Naive B cell (primary cell): ENCODE data around the gene CEP131. TPM values are rescaled to one million over a fixed set of nuclear protein-coding genes. Genes with fewer than 3 reads are reported as not detected.

Experiments
- ATAC-seq, 2 donors: fragments of 150-1000 bp; cut with Tn5 transposase; 2 replicates each; pipeline ENCODE4 v1.10.0; 2021; ENCODE audit warnings: low read depth in 2 of 2, mild to moderate bottlenecking in 2 of 2, moderate library complexity in 2 of 2
- DNase-seq: peaks from one replicate; pipeline ENCODE4 v3.0.0; 2022
- H3K27ac Mint-ChIP-seq, 6 donors: one replicate each; pipeline ENCODE4 v1.8.0; 2020 to 2022; ENCODE audit warnings: mild to moderate bottlenecking in 6 of 6, mixed read lengths in 6 of 6, moderate library complexity in 5 of 6, inconsistent platforms in 2 of 6
- H3K27me3 Mint-ChIP-seq, 3 donors: one replicate each; pipeline ENCODE4 v1.8.0; 2021 to 2022; ENCODE audit warnings: mixed read lengths in 3 of 3, mild to moderate bottlenecking in 1 of 3
- H3K36me3 Mint-ChIP-seq, 2 donors: one replicate each; pipeline ENCODE4 v1.8.0; 2020 to 2022; ENCODE audit warnings: mixed read lengths in 2 of 2, inconsistent platforms in 1 of 2, mild to moderate bottlenecking in 1 of 2
- H3K4me1 Mint-ChIP-seq, 3 donors: one replicate each; pipeline ENCODE4 v1.8.0; 2020 to 2022; ENCODE audit warnings: mixed read lengths in 3 of 3, inconsistent platforms in 1 of 3, mild to moderate bottlenecking in 1 of 3, moderate library complexity in 1 of 3
- H3K4me3 Mint-ChIP-seq, 8 donors: one replicate each; pipeline ENCODE4 v1.8.0; 2020 to 2022; ENCODE audit warnings: mild to moderate bottlenecking in 8 of 8, mixed read lengths in 8 of 8, moderate library complexity in 8 of 8, inconsistent platforms in 2 of 8
- H3K9me3 Mint-ChIP-seq, 7 donors: one replicate each; pipeline ENCODE4 v1.8.0; 2020 to 2022; ENCODE audit warnings: mixed read lengths in 7 of 7, mild to moderate bottlenecking in 5 of 7, inconsistent platforms in 2 of 7, moderate library complexity in 1 of 7
- polyA plus RNA-seq, 6 donors: library from polyadenylated mRNA; unstranded; fragments of 300-500 nt; fragmentation: Illumina TruSeq; gene quantifications; one replicate each; pipeline ENCODE4 v1.2.3, GENCODE V29; 2021; ENCODE audit warnings: low read depth in 6 of 6

Gene CEP131
- polyA plus RNA-seq, 6 donors from 2014 or later = 3.1 to 11.6 (median 4.0) TPM; not detected in 1

- ATAC-seq = peak in 1 of 2 donors; percentile 5
- H3K36me3 Mint-ChIP-seq = no peaks in the 10 kb centered on the region
- H3K27me3 Mint-ChIP-seq = no peaks in the 10 kb centered on the region
- H3K4me1 Mint-ChIP-seq = peaks cover 24 to 46% (median 34%) of the 10 kb centered on the region in 3 donors
- H3K9me3 Mint-ChIP-seq = no peaks in the 10 kb centered on the region
- peak; percentile 34 for DNase-seq
- peak overlapping the region; percentile 66 to 90 (median 88) for H3K27ac Mint-ChIP-seq
- peak overlapping the region; percentile 88 to 97 (median 92) for H3K4me3 Mint-ChIP-seq
Measured at GRCh38 chr17:81239714-81240555, 17.2 kb upstream of the CEP131 start.

GRCh38 chr17:81238815-81239713 lies 16.3 kb upstream of the CEP131 start, which contains the start of the genes NDUFAF8 and TEPSIN:
Gene NDUFAF8, plus strand, starts transcription at chr17:81239318. Its CDS starts 46 bp downstream, at chr17:81239364.
Gene TEPSIN, minus strand, starts transcription at chr17:81239055. Its CDS starts 22 bp downstream, at chr17:81239033.
- Mint-ChIP-seq H3K4me1 (peaks cover 28 to 49% (median 39%) of the 10 kb centered on the region in 3 donors), H3K27ac (peak within 1 kb of the TSS; percentile 85 to 95 (median 90)), H3K27me3 (no peaks in the 10 kb centered on the region), H3K4me3 (peak within 1 kb of the TSS; percentile 88 to 98 (median 95)), H3K9me3 (no peaks in the 10 kb centered on the region), H3K36me3 (no peaks in the 10 kb centered on the region)
- DNase-seq (peak; percentile 97), ATAC-seq (peak; percentile 94 to 95)

- DNase-seq = no peak
- Mint-ChIP-seq H3K9me3 (no peaks in the 10 kb centered on the region), H3K4me1 (peaks cover 28 to 49% (median 39%) of the 10 kb centered on the region in 3 donors), H3K27ac (peak overlapping the region in 2 of 6 donors; percentile 69 to 89), H3K36me3 (no peaks in the 10 kb centered on the region), H3K27me3 (no peaks in the 10 kb centered on the region), H3K4me3 (peak overlapping the region; percentile 79 to 98 (median 94))
- ATAC-seq = no peak
Measured at GRCh38 chr17:81238490-81238814, 15.7 kb upstream of the CEP131 start.

GRCh38 chr17:81237591-81238489 lies 15.1 kb upstream of the CEP131 start:
- Mint-ChIP-seq H3K27ac (peak overlapping the region; percentile 44 to 86 (median 59)), H3K4me1 (peaks cover 28 to 49% (median 39%) of the 10 kb centered on the region in 3 donors), H3K4me3 (peak overlapping the region; percentile 79 to 98 (median 94)), H3K9me3 (no peaks in the 10 kb centered on the region), H3K36me3 (no peaks in the 10 kb centered on the region), H3K27me3 (no peaks in the 10 kb centered on the region)
- ATAC-seq (no peak), DNase-seq (no peak)

- DNase-seq (no peak), ATAC-seq (no peak)
- Mint-ChIP-seq H3K9me3 (no peaks in the 10 kb centered on the region), H3K36me3 (no peaks in the 10 kb centered on the region), H3K27ac (peak overlapping the region in 1 of 6 donors; percentile 86), H3K4me1 (peaks cover 24 to 43% (median 37%) of the 10 kb centered on the region in 3 donors), H3K27me3 (no peaks in the 10 kb centered on the region), H3K4me3 (peak overlapping the region in 5 of 8 donors; percentile 35 to 97 (median 88))
Measured at GRCh38 chr17:81236784-81237183, 14.0 kb upstream of the CEP131 start.

- H3K9me3 Mint-ChIP-seq = no peaks in the 10 kb centered on the region
- no peaks in the 10 kb centered on the region for H3K27me3 Mint-ChIP-seq
- DNase-seq = no peak
- no peak overlapping the region for H3K27ac Mint-ChIP-seq
- H3K4me3 Mint-ChIP-seq = peak overlapping the region in 5 of 8 donors; percentile 16 to 78 (median 41)
- H3K36me3 Mint-ChIP-seq = peaks cover 0 to 2% of the 10 kb centered on the region in 2 donors
- ATAC-seq = no peak
- peaks cover 20 to 37% (median 34%) of the 10 kb centered on the region in 3 donors for H3K4me1 Mint-ChIP-seq
Measured at GRCh38 chr17:81235822-81236740, 13.3 kb upstream of the CEP131 start.

- H3K27ac Mint-ChIP-seq = no peak overlapping the region
- DNase-seq = no peak
- peaks cover 0 to 8% of the 10 kb centered on the region in 2 donors for H3K36me3 Mint-ChIP-seq
- peaks cover 23 to 34% (median 32%) of the 10 kb centered on the region in 3 donors for H3K4me1 Mint-ChIP-seq
- H3K27me3 Mint-ChIP-seq = no peaks in the 10 kb centered on the region
- H3K4me3 Mint-ChIP-seq = peak overlapping the region in 3 of 8 donors; percentile 11 to 81 (median 16)
- H3K9me3 Mint-ChIP-seq = no peaks in the 10 kb centered on the region
- no peak for ATAC-seq
Measured at GRCh38 chr17:81234940-81235821, 12.4 kb upstream of the CEP131 start.

- Mint-ChIP-seq H3K4me1 (peaks cover 30 to 35% (median 35%) of the 10 kb centered on the region in 3 donors), H3K4me3 (peak overlapping the region in 2 of 8 donors; percentile 71 to 81), H3K27me3 (no peaks in the 10 kb centered on the region), H3K9me3 (no peaks in the 10 kb centered on the region), H3K27ac (no peak overlapping the region), H3K36me3 (peaks cover 0 to 15% of the 10 kb centered on the region in 2 donors)
- DNase-seq (no peak), ATAC-seq (no peak)
Measured at GRCh38 chr17:81234506-81234855, 11.7 kb upstream of the CEP131 start.

GRCh38 chr17:81233811-81234505 lies 11.2 kb upstream of the CEP131 start:
- H3K4me3 Mint-ChIP-seq = no peak overlapping the region
- DNase-seq (no peak), ATAC-seq (no peak)
- H3K4me1 Mint-ChIP-seq = peaks cover 31 to 36% (median 35%) of the 10 kb centered on the region in 3 donors
- no peaks in the 10 kb centered on the region for H3K9me3 Mint-ChIP-seq
- H3K27ac Mint-ChIP-seq = no peak overlapping the region
- peaks cover 0 to 17% of the 10 kb centered on the region in 2 donors for H3K36me3 Mint-ChIP-seq
- no peaks in the 10 kb centered on the region for H3K27me3 Mint-ChIP-seq

- ATAC-seq (no peak), DNase-seq (no peak)
- Mint-ChIP-seq H3K9me3 (no peaks in the 10 kb centered on the region), H3K27ac (no peak overlapping the region), H3K4me3 (no peak overlapping the region), H3K4me1 (peaks cover 31 to 38% (median 36%) of the 10 kb centered on the region in 3 donors), H3K36me3 (peaks cover 0 to 17% of the 10 kb centered on the region in 2 donors), H3K27me3 (no peaks in the 10 kb centered on the region)
Measured at GRCh38 chr17:81233316-81233715, 10.6 kb upstream of the CEP131 start.
